Panc1 (cell line): ENCODE measurements around the gene GABRD. TPM values are rescaled to one million over a fixed set of nuclear protein-coding genes. Genes with fewer than 3 reads are reported as not detected.

ENCODE experiments used
- ATAC-seq: fragments of 200-7000 bp; cut with Tn5 transposase; 2 replicates; pipeline ENCODE4 v1.9.1; 2020; ENCODE audit warnings: mild to moderate bottlenecking, moderate library complexity
- BruUV-seq: library from RNA; stranded (reverse); fragments of 400-500 nt; replicated peaks from 2 replicates; lab custom pipeline; 2021; lab: Mats Ljungman, UMichigan
- CTCF ChIA-PET: fragments of 300-600 bp; sonication (Branson Sonifier 250); formaldehyde crosslinking; loops from one replicate; lab custom pipeline; 2022; ENCODE audit warnings: antibody characterized with exemption; lab: Charles Lee
- POLR2A ChIA-PET: fragments of 300-600 bp; sonication (Branson Sonifier 250); formaldehyde crosslinking; loops from one replicate; lab custom pipeline; 2022; ENCODE audit warnings: antibody characterized with exemption; lab: Charles Lee
- DNase-seq: peaks from one replicate; pipeline ENCODE4 v3.0.0-alpha.2; 2010; ENCODE audit warnings: low read depth, low spot score
- H3K27ac ChIP-seq: 2 replicates; pipeline ENCODE4 v1.5.1; 2011; ENCODE audit warnings: mild to moderate bottlenecking, low read length, inconsistent platforms
- H3K27me3 ChIP-seq: fragments of 200-500 bp; sonication (Bioruptor generic); 2 replicates; pipeline ENCODE4 v1.6.0; 2014; ENCODE audit warnings: low read length, inconsistent platforms; ENCODE audit not compliant: control insufficient read depth, insufficient read depth
- H3K36me3 ChIP-seq: fragments of 200-500 bp; sonication (Bioruptor generic); 2 replicates; pipeline ENCODE4 v1.5.1; 2014; ENCODE audit warnings: inconsistent platforms, mild to moderate bottlenecking, low read length, moderate library complexity; ENCODE audit not compliant: control insufficient read depth, insufficient read depth
- H3K4me1 ChIP-seq: 2 replicates; pipeline ENCODE4 v1.5.1; 2011; ENCODE audit warnings: inconsistent platforms, mild to moderate bottlenecking, low read length, moderate library complexity; ENCODE audit not compliant: control insufficient read depth, insufficient read depth
- H3K4me3 ChIP-seq, 2 experiments: 2 replicates each; pipeline ENCODE4 v1.5.1; 2011 to 2012; ENCODE audit warnings: low read depth in 2 of 2, low read length in 2 of 2, mild to moderate bottlenecking in 2 of 2, inconsistent platforms in 1 of 2, moderate library complexity in 1 of 2
- H3K9me3 ChIP-seq: fragments of 200-500 bp; sonication (Bioruptor generic); 2 replicates; pipeline ENCODE4 v1.5.1; 2014; ENCODE audit warnings: low read depth, mild to moderate bottlenecking, inconsistent platforms, low read length, moderate library complexity; ENCODE audit not compliant: control insufficient read depth, insufficient read depth
- CTCF ChIP-seq: fragments of 450-650 bp; IDR thresholded peaks from 2 replicates; pipeline ENCODE4 v1.5.1; 2017; ENCODE audit warnings: mild to moderate bottlenecking
- POLR2AphosphoS5 ChIP-seq: IDR thresholded peaks from 2 replicates; pipeline ENCODE4 v1.6.1; 2012; ENCODE audit warnings: mild to moderate bottlenecking, low read depth, low read length, moderate library complexity
- REST ChIP-seq, 2 experiments: IDR thresholded peaks; 2 replicates each; pipeline ENCODE4 v1.6.1; 2011 to 2012; ENCODE audit warnings: low read depth in 2 of 2, control low read depth in 1 of 2, low read length in 1 of 2, mild to moderate bottlenecking in 1 of 2, moderate library complexity in 1 of 2; ENCODE audit not compliant: insufficient read depth in 1 of 2
- SIN3A ChIP-seq: IDR thresholded peaks from 2 replicates; pipeline ENCODE4 v1.6.1; 2012; ENCODE audit warnings: low read depth, mild to moderate bottlenecking, low read length, moderate library complexity, borderline replicate concordance; ENCODE audit not compliant: insufficient read depth
- TCF7L2 ChIP-seq: IDR thresholded peaks from 2 replicates; pipeline ENCODE4 v1.6.1; 2011; ENCODE audit warnings: mild to moderate bottlenecking, low read depth, low read length, inconsistent platforms
- in situ Hi-C: cut with HindIII; loops from 2 replicates; pipeline ENCODE4 v1.10.0; 2016; ENCODE audit warnings: low sequenced_read_pairs, low pct_unique_long_range_greater_than_20kb
- intact Hi-C: fragments of 100-400 bp; cut with micrococcal nuclease; formaldehyde crosslinking; loops from one replicate; pipeline ENCODE4 v1.10.0; 2022; ENCODE audit not compliant: unreplicated experiment
- total RNA-seq: library from RNA; stranded (reverse); gene quantifications from one replicate; pipeline ENCODE4 v1.2.1, GENCODE V29; 2021; ENCODE audit not compliant: unreplicated experiment

GABRD gene
- total RNA-seq, 1 experiment from 2014 or later, result 3.0 TPM

- BruUV-seq, result no TSS peak
- H3K4me1 ChIP-seq, result no peaks in the 10 kb centered on the region
- no peak overlapping the region for H3K27ac ChIP-seq
- in situ Hi-C loops, result no loop called here
- intact Hi-C loops, result no loop called here
- ATAC-seq (no peak), DNase-seq (no peak)
- no peaks in the 10 kb centered on the region for H3K36me3 ChIP-seq
- POLR2A ChIA-PET, result no interaction called here
- no peaks in the 10 kb centered on the region for H3K27me3 ChIP-seq
- no peak for TF ChIP-seq CTCF
- TF ChIP-seq POLR2AphosphoS5, result no peak
- TF ChIP-seq TCF7L2, result no peak
- no peak for TF ChIP-seq REST (IDR thresholded peaks at IDR 0.05; ENCODE audit: insufficient read depth in 1 of 2, low read depth in 2 of 2, low read length in 1 of 2)
- no peak for TF ChIP-seq SIN3A
- no peak overlapping the region for H3K4me3 ChIP-seq
- H3K9me3 ChIP-seq, result no peaks in the 10 kb centered on the region
- CTCF ChIA-PET, result interaction anchor here (0.7 to 1.5 kb wide), 2 partner anchors 8 to 550 kb away, joined by 4 read pairs; no protein-coding TSS in a partner anchor
These were observed 17.1 kb downstream of the GABRD start for GRCh38 chr1:2036287-2036686.

GRCh38 chr1:2037314-2037979, 18.3 kb downstream of the GABRD start:
- no peak for ATAC-seq

More at GRCh38 chr1:2037314-2037979, 18.3 kb downstream of the GABRD start:
- Histone ChIP-seq H3K4me3 (no peak overlapping the region), H3K4me1 (no peaks in the 10 kb centered on the region), H3K9me3 (no peaks in the 10 kb centered on the region), H3K36me3 (no peaks in the 10 kb centered on the region), H3K27me3 (no peaks in the 10 kb centered on the region), H3K27ac (no peak overlapping the region)
- intact Hi-C loops, result no loop called here
- ChIA-PET CTCF (no interaction called here), POLR2A (no interaction called here)
- BruUV-seq, result no TSS peak
- in situ Hi-C loops, result no loop called here
- TF ChIP-seq SIN3A, result no peak
- TF ChIP-seq TCF7L2, result no peak
- no peak for TF ChIP-seq POLR2AphosphoS5
- TF ChIP-seq CTCF, result no peak
- no peak for TF ChIP-seq REST (IDR thresholded peaks at IDR 0.05; ENCODE audit: insufficient read depth in 1 of 2, low read depth in 2 of 2, low read length in 1 of 2)
- DNase-seq, result no peak
